Left ventricle myocardium inferior (tissue), 1 donor: Measurements from ENCODE around the gene SVOPL. TPM values are rescaled to one million over a fixed set of nuclear protein-coding genes. Genes with fewer than 3 reads are reported as not detected.

Experiments
- DNase-seq: peaks from one replicate; pipeline ENCODE4 v3.0.0-alpha.2; 2020
- H3K27ac ChIP-seq: fragments of 200-600 bp; replicated peaks from 2 replicates; pipeline ENCODE4 v1.8.0; 2021
- H3K27me3 ChIP-seq: fragments of 200-600 bp; 2 replicates; pipeline ENCODE4 v1.8.0; 2021; ENCODE audit warnings: low read depth
- H3K36me3 ChIP-seq: fragments of 200-600 bp; 2 replicates; pipeline ENCODE4 v1.8.0; 2021
- H3K4me1 ChIP-seq: fragments of 200-600 bp; 2 replicates; pipeline ENCODE4 v1.8.0; 2021
- H3K4me3 ChIP-seq: fragments of 200-600 bp; 2 replicates; pipeline ENCODE4 v1.8.0; 2021; ENCODE audit warnings: mild to moderate bottlenecking, moderate library complexity
- H3K9me3 ChIP-seq: fragments of 200-600 bp; replicated peaks from 2 replicates; pipeline ENCODE4 v1.8.0; 2021
- CTCF ChIP-seq: fragments of 200-600 bp; IDR thresholded peaks from 2 replicates; pipeline ENCODE4 v1.8.0; 2021; ENCODE audit warnings: antibody characterized with exemption, mild to moderate bottlenecking, borderline replicate concordance
- intact Hi-C: fragments of 100-400 bp; cut with micrococcal nuclease; formaldehyde crosslinking; loops from one replicate; pipeline ENCODE4 v1.11.0; 2022
- total RNA-seq: library from RNA; stranded (reverse); fragmentation: NEBNext Ultra II Directional; extraction: Animal tissue kit (Norgen Biotek cat#: 25700); gene quantifications from one replicate; pipeline ENCODE4 v1.2.1, GENCODE V29; 2021
- donor health status: DM: no; HTN: yes; CAD: no; lungs with severe emphysema.

The SVOPL gene
- total RNA-seq, 1 donor from 2014 or later = not detected

GRCh38 chr7:138649506-138649905 lies 51.7 kb downstream of the SVOPL start:
- no peaks in the 10 kb centered on the region for H3K27me3 ChIP-seq
- H3K4me3 ChIP-seq = no peak overlapping the region
- H3K9me3 ChIP-seq = peaks cover 14% of the 10 kb centered on the region
- no peak for TF ChIP-seq CTCF
- DNase-seq = no peak
- no peaks in the 10 kb centered on the region for H3K4me1 ChIP-seq
- intact Hi-C loops = no loop called here
- no peak overlapping the region for H3K27ac ChIP-seq
- H3K36me3 ChIP-seq = no peaks in the 10 kb centered on the region

- H3K4me3 ChIP-seq = no peak overlapping the region
- no peaks in the 10 kb centered on the region for H3K36me3 ChIP-seq
- no peaks in the 10 kb centered on the region for H3K27me3 ChIP-seq
- no peak for DNase-seq
- TF ChIP-seq CTCF = no peak
- intact Hi-C loops = no loop called here
- no peaks in the 10 kb centered on the region for H3K9me3 ChIP-seq
- no peaks in the 10 kb centered on the region for H3K4me1 ChIP-seq
- no peak overlapping the region for H3K27ac ChIP-seq
These were observed 55.9 kb downstream of the SVOPL start for GRCh38 chr7:138645284-138645683.

- H3K36me3 ChIP-seq = no peaks in the 10 kb centered on the region
- H3K9me3 ChIP-seq = no peaks in the 10 kb centered on the region
- no peak for TF ChIP-seq CTCF
- intact Hi-C loops = no loop called here
- no peak overlapping the region for H3K27ac ChIP-seq
- no peak for DNase-seq
- H3K27me3 ChIP-seq = no peaks in the 10 kb centered on the region
- H3K4me1 ChIP-seq = no peaks in the 10 kb centered on the region
- no peak overlapping the region for H3K4me3 ChIP-seq
These were observed 68.1 kb downstream of the SVOPL start for GRCh38 chr7:138632826-138633602.

- Histone ChIP-seq H3K27me3 (no peaks in the 10 kb centered on the region), H3K36me3 (no peaks in the 10 kb centered on the region), H3K27ac (no peak overlapping the region), H3K9me3 (no peaks in the 10 kb centered on the region), H3K4me3 (no peak overlapping the region), H3K4me1 (no peaks in the 10 kb centered on the region)
- intact Hi-C loops = no loop called here
- DNase-seq = no peak
- TF ChIP-seq CTCF = no peak
These were observed 68.8 kb downstream of the SVOPL start for GRCh38 chr7:138632384-138632783.

- H3K9me3 ChIP-seq = no peaks in the 10 kb centered on the region
- intact Hi-C loops = no loop called here
- H3K27me3 ChIP-seq = no peaks in the 10 kb centered on the region
- no peaks in the 10 kb centered on the region for H3K4me1 ChIP-seq
- no peak overlapping the region for H3K27ac ChIP-seq
- DNase-seq = no peak
- no peak for TF ChIP-seq CTCF
- H3K4me3 ChIP-seq = no peak overlapping the region
- no peaks in the 10 kb centered on the region for H3K36me3 ChIP-seq
These were observed 71.0 kb downstream of the SVOPL start for GRCh38 chr7:138630059-138630610.
